Measurements from ENCODE around the gene CCDC85C. TPM values are rescaled to one million over a fixed set of nuclear protein-coding genes. Genes with fewer than 3 reads are reported as not detected.

Gene CCDC85C
- total RNA-seq, 1 experiment from 2014 or later: 19.4 TPM

DNA sequence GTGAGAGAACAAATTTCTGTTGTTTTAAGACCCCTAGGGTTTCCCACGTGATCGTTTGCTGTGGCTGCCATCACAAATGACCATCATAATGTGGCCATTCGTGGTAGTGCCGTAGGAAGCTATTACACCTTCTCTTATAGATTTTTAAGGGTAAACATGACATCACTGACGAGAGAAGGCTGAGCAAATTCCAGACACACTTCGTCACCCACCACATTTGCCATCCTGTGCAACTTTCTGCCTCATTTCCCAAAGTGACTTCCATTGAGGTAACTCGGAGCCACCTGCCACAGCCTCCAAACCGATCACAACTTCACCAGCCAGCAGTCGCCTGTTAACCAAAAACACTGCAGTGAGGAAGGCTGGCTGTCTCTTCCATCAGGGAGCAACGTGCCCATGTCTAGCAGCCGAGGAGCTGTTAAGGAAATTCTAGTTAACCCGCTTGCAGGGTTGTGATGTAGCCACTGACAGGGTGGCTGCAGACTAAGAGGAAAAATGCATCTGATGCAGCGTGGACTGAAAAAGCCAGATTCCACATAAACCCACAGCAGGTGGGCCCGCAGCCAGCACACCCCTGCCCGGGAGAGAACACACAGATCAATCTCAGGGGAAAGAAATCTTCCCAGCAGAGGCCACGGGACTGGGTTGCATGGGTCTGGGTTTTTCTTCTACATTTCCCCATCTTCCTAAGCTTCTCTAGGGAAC is 44.6 kb downstream of the CCDC85C start:
- DNase-seq (ENCODE audit: low read depth): peak; percentile 55

- no peak for DNase-seq (ENCODE audit: low read depth)
Observed at GRCh38 chr14:99556134-99556791, 47.7 kb downstream of the CCDC85C start.

DNA sequence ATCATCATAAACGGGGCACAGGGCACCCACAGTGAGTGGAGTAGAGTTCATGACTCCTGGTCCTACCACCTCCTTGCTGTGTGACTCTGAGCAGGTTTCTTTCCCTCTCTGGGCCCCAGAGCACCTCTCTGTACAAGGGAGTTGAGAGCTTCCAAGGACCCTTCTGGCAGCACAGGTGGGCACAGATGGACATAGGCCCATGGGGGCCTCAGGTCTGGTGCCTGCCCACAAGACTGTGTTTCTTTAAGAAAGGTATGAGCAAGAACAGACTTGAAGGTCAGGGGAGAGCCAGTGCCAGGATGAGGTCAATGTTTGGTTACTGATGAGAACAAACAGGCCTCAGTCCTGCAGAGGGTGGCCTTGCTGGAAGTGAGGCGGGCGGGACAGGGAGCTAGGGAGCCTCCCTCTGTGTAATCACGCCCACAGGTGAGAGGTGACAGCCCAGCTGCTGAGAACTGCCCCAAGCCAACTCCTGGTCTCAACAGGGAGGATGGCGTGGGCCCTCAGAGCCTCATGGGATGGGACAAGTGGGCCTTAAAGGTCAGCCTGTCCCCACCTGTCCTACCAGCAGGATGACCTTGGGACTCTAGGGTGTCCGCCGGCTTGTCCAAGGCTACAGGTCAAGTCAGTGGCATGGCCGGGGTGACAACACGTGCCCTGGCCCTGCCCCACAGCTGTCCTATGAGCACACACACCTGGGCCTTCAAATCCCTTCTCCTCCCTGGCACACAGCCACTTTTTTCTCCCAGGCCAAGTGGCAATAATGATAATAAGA is 49.1 kb downstream of the CCDC85C start:
- DNase-seq (ENCODE audit: low read depth): no peak

DNA sequence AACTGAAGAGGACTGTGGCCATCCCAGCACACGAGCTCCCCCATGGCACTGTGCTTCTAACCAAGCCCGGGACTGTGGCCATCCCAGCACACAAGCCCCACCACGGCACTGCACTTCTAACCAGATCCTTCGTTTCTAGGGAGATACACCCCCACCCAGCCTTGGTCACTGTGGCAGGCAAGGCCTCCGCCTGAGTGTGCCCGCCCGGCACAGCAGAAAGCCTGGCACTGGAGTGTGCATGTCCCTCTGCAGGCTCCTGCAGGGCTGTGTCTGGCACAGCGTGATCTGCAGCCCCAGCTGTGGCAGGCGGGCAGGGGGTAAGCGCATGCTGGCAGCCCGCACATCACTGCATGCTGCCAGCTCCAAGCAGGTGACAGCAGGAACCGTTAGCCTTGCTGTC is 49.8 kb downstream of the CCDC85C start:
- no peak for DNase-seq (ENCODE audit: low read depth)

DNA sequence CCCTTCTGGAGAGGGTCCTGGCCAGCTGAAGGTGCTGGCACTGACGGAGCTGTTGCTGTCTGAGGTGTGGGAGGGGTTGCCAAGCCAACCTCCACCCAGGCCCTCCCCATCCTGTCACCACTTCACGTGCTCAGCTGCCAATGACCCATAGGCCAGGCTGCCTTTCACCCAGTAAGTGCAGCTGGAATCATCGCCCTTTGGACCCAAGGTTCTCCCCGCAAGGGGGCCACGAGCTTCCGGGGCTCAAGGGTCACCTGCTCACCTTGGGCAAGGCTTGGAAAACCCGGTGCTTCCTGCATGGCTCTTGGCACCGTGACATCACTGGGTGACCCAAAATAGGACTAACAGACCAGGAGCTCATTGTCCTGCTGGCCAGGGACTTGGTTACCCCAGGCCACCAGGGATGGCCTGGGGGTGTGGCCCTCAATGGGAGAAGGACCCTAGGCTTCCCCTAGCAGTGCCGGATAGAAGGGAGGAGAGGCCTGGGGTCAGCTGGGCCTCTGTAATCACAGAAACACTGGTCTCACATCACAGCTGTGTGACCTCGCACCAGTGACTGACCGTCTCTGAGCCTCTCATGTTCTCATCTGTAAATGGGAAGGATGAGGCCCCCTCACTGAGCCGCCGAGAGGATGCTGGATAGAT is 51.3 kb downstream of the CCDC85C start:
- no peak for DNase-seq (ENCODE audit: low read depth)

- no peak for DNase-seq (ENCODE audit: low read depth)
Observed at GRCh38 chr14:99552021-99552553, 51.9 kb downstream of the CCDC85C start.

GRCh38 chr14:99551034-99551922 is 52.7 kb downstream of the CCDC85C start:
- DNase-seq (ENCODE audit: low read depth): no peak

- no peak for DNase-seq (ENCODE audit: low read depth)
Observed at GRCh38 chr14:99550387-99550992, 53.5 kb downstream of the CCDC85C start.

DNA sequence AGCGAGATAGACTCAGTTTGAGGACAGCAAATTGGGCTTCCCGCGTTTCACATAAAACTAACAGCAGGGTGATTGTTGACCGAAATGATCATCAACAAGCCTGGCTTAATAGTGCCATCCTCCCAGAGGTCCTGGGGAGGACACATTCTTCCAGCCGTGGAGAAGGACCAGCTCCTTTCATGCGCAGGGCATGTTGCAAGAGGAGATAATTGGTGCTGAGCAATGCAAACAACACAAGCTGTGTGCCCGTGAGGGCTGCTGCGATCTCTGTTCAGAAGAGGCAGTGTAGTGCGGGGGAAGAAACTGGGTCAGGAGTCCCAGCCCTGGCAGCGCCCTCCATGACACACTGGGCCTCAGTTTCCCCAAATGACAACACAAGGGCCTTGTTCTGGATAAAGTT is 54.3 kb downstream of the CCDC85C start:
- DNase-seq (ENCODE audit: low read depth): no peak

DNA sequence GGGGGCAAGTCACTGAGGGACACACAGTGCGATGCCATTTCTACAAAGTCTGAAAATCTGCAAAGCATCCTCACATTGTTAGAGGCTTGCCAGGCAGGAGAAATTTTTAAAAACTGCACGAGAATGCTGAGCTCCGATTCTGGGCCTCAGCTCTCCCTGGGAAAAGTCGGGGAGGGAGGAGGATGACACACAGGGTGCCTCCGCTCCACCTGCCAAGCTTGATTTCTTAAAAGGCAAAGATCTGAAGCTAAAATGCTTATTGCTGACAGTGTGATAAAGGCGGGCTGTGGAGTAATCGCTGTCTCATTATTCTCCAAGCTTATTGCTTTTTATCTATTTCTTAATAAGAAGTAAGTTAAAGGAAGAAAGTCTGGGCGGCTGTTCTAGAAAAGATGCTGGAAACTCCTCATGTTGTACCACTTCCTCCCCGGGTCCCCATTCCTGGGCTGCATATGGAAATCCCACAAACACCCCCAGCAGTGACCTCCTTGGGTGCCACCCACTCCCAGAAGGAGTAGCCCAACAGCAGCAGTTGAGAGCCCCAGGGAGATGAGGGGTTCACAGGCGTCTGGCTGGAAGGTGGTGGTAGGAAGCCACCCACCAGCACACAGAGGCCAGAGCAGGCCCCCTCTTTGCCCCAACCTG is 55.0 kb downstream of the CCDC85C start:
- DNase-seq (ENCODE audit: low read depth): no peak

DNA sequence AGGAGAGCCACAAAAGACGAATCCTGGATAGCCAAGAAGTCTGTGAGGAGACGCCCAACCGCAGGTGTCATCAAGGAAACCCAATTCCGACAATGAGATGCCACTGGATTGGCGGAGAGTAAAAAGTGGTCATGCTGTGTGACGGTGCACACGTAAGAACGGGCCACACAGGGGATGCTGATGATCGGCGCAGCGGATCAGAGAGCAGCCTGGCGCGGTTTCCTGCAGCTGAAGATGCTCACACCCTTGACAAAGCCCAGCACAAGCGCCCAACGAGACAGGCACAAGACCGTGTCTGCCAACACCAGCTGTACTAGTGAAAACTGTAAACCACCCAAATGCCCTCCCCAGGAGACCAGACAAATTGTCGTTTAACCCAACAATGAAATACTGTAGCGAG is 55.8 kb downstream of the CCDC85C start:
- no peak for DNase-seq (ENCODE audit: low read depth)

DNA sequence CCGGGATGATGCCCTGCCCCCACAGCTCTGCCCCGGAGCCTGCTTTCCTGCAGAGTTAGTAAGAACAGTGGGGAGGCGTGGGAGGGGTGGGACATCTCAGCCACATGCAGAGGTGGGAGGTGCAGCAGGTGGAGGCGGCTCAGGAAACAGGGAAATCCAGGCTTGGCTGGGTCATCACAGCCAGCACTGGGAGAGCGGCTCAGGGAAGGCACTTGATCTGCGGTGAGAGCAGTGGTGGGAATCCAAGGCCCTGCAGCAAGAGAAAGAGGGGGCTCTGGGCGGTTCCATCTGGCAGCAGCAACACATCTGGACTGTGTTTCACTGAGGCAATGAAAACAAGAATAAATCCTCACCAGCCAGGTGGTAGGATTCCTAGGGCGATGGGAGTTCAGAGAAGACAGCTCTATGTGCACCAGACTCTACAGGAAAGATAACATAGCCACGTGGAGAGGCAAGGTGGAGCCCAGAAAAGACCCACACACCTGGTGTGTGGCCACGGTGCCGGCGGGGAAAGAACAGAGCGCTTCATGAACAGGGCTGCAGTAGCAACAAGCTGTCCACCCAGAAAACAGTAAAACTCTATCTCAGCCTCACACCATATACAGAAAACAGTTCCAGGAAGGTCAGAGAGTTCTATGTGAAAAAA is 57.6 kb downstream of the CCDC85C start:
- no peak for DNase-seq (ENCODE audit: low read depth)

- no peak for DNase-seq (ENCODE audit: low read depth)
Observed at GRCh38 chr14:99545586-99545985, 58.4 kb downstream of the CCDC85C start.

- DNase-seq (ENCODE audit: low read depth): no peak
Observed at GRCh38 chr14:99544991-99545390, 59.0 kb downstream of the CCDC85C start.

- DNase-seq (ENCODE audit: low read depth): no peak
Observed at GRCh38 chr14:99543985-99544384, 60.0 kb downstream of the CCDC85C start.

DNA sequence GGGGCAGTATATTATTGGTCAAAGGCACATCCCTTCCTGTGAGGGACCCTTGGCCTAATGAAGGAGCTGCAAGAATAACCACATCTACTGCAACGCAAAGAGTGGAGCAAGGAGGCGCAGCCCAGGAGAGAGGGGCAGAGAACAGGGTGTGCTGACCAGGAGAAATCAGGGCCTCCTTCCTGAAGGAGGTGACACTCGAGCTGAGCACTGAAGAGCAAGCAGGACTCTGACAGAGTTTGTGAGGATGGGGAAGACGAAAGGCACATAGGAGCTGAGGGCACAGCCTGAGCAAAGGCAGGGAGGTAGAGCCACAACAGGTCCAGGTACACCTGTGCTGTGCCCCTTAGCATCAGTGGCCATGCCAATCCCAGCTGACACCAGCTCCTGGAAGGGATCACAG is 60.6 kb downstream of the CCDC85C start:
- no peak for DNase-seq (ENCODE audit: low read depth)

- no peak for DNase-seq (ENCODE audit: low read depth)
Observed at GRCh38 chr14:99542566-99542965, 61.4 kb downstream of the CCDC85C start.

- no peak for DNase-seq (ENCODE audit: low read depth)
Observed at GRCh38 chr14:99541677-99542470, 62.1 kb downstream of the CCDC85C start.

GRCh38 chr14:99541211-99541610 is 62.8 kb downstream of the CCDC85C start:
- no peak for DNase-seq (ENCODE audit: low read depth)

Measured in Daoy (cell line).